Gastrocnemius medialis (tissue), 4 donors: ENCODE results near the gene ADORA2A. TPM values are rescaled to one million over a fixed set of nuclear protein-coding genes. Genes with fewer than 3 reads are reported as not detected.

ENCODE experiments used
- ATAC-seq, 2 donors: fragments of 150-250 bp; one replicate each; pipeline ENCODE4 v1.9.1; 2016
- DNase-seq, 2 donors: peaks; one replicate each; pipeline ENCODE4 v3.0.0-alpha.2; 2019
- H3K27ac ChIP-seq, 4 donors: fragments of 200-600 bp; sonication (generic); 1 replicate in 1 of 4; 2 replicates in 3 of 4; pipeline ENCODE4 v1.5.1; 2016 to 2018; ENCODE audit warnings: mild to moderate bottlenecking in 2 of 4, moderate library complexity in 1 of 4
- H3K27me3 ChIP-seq, 3 donors: fragments of 200-600 bp; sonication (generic) in 2 of 3; 1 replicate in 1 of 3; 2 replicates in 2 of 3; pipeline versions ENCODE4 v1.5.1 to v1.6.0; 2016 to 2019; ENCODE audit warnings: mild to moderate bottlenecking in 1 of 3, moderate library complexity in 1 of 3
- H3K36me3 ChIP-seq, 2 donors: fragments of 200-600 bp; sonication (generic) in 1 of 2; one replicate each; pipeline ENCODE4 v1.5.1; 2017 to 2018
- H3K4me1 ChIP-seq, 2 donors: fragments of 200-600 bp; sonication (generic) in 1 of 2; one replicate each; pipeline ENCODE4 v1.5.1; 2016 to 2017; ENCODE audit warnings: mild to moderate bottlenecking in 2 of 2
- H3K4me3 ChIP-seq, 4 donors: fragments of 200-600 bp; sonication (generic) in 3 of 4; 1 replicate in 1 of 4; 2 replicates in 3 of 4; pipeline ENCODE4 v1.5.1; 2016 to 2019; ENCODE audit warnings: mild to moderate bottlenecking in 2 of 4
- H3K9me3 ChIP-seq, 3 donors: fragments of 200-600 bp; sonication (generic) in 2 of 3; 1 replicate in 1 of 3; 2 replicates in 2 of 3; pipeline ENCODE4 v1.5.1; 2016 to 2019
- CTCF ChIP-seq, 5 experiments: fragments of 450-650 bp in 3 of 5; fragments of 200-600 bp in 2 of 5; sonication (generic) in 2 of 5; IDR thresholded peaks in 4 of 5; conservative IDR thresholded peaks in 1 of 5; 1 replicate in 4 of 5; 2 replicates in 1 of 5; pipeline ENCODE4 v1.5.1; 2016 to 2019; ENCODE audit warnings: antibody characterized with exemption in 5 of 5, mild to moderate bottlenecking in 3 of 5, moderate library complexity in 3 of 5
- POLR2A ChIP-seq, 2 donors: fragments of 450-650 bp; IDR thresholded peaks; one replicate each; pipeline ENCODE4 v1.6.1; 2017; ENCODE audit warnings: antibody characterized with exemption in 2 of 2, mild to moderate bottlenecking in 2 of 2, moderate library complexity in 2 of 2
- in situ Hi-C, 4 donors: fragments of 200-750 bp; cut with MboI; loops; one replicate each; pipeline versions ENCODE4 v1.15.0 to v1.8.0; 2017; ENCODE audit warnings: low sequenced_read_pairs in 4 of 4
- intact Hi-C: fragments of 100-400 bp; cut with DNase I; formaldehyde crosslinking; loops from one replicate; pipeline ENCODE4 v1.15.1; 2023; ENCODE audit warnings: low total_unique reads
- total RNA-seq, 4 donors: library from RNA; depleted of rRNA; stranded (reverse); fragments of >200 nt; gene quantifications; one replicate each; pipeline versions ENCODE4 v1.1.0 to v1.2.3, GENCODE V29; 2016

The ADORA2A gene
- total RNA-seq, 4 donors from 2014 or later, result 0.39 to 3.6 (median 1.2) TPM

GRCh38 chr22:24383061-24383460, 44.3 kb upstream of the ADORA2A start:
- DNase-seq, result no peak
- no peak for ATAC-seq
- Histone ChIP-seq H3K27me3 (no peaks in the 10 kb centered on the region), H3K36me3 (no peaks in the 10 kb centered on the region), H3K4me3 (no peak overlapping the region), H3K27ac (no peak overlapping the region), H3K4me1 (peaks cover 9 to 17% of the 10 kb centered on the region in 2 donors), H3K9me3 (no peaks in the 10 kb centered on the region)
- TF ChIP-seq POLR2A (IDR thresholded peaks at IDR 0.05) (no peak), CTCF (IDR thresholded peaks at IDR 0.05 in 4 of 5, conservative IDR thresholded peaks at IDR 0.05 in 1 of 5) (no peak)
- intact Hi-C loops (no loop called here), in situ Hi-C loops (no loop called here)

GRCh38 chr22:24384131-24384530, 43.3 kb upstream of the ADORA2A start:
- Histone ChIP-seq H3K27ac (no peak overlapping the region), H3K9me3 (no peaks in the 10 kb centered on the region), H3K27me3 (no peaks in the 10 kb centered on the region), H3K4me1 (peaks cover 12 to 20% of the 10 kb centered on the region in 2 donors), H3K4me3 (no peak overlapping the region), H3K36me3 (no peaks in the 10 kb centered on the region)
- DNase-seq, result no peak
- in situ Hi-C loops, result no loop called here
- TF ChIP-seq POLR2A (IDR thresholded peaks at IDR 0.05) (no peak), CTCF (IDR thresholded peaks at IDR 0.05 in 4 of 5, conservative IDR thresholded peaks at IDR 0.05 in 1 of 5) (no peak)
- intact Hi-C loops, result no loop called here
- no peak for ATAC-seq

- H3K4me3 ChIP-seq, result no peak overlapping the region
- no peaks in the 10 kb centered on the region for H3K36me3 ChIP-seq
- H3K27me3 ChIP-seq, result no peaks in the 10 kb centered on the region
- in situ Hi-C loops, result no loop called here
- DNase-seq (no peak), ATAC-seq (no peak)
- H3K9me3 ChIP-seq, result no peaks in the 10 kb centered on the region
- intact Hi-C loops, result no loop called here
- no peak overlapping the region for H3K27ac ChIP-seq
- peaks cover 27 to 32% of the 10 kb centered on the region in 2 donors for H3K4me1 ChIP-seq
- no peak for TF ChIP-seq POLR2A (IDR thresholded peaks at IDR 0.05)
These were observed 40.4 kb upstream of the ADORA2A start for GRCh38 chr22:24386937-24387471.

- Histone ChIP-seq H3K4me1 (peaks cover 33 to 47% of the 10 kb centered on the region in 2 donors), H3K27ac (peak overlapping the region; percentile 52 to 66 (median 56)), H3K27me3 (no peaks in the 10 kb centered on the region), H3K36me3 (no peaks in the 10 kb centered on the region), H3K9me3 (no peaks in the 10 kb centered on the region), H3K4me3 (no peak overlapping the region)
- intact Hi-C loops (no loop called here), in situ Hi-C loops (no loop called here)
- DNase-seq (no peak), ATAC-seq (no peak)
- TF ChIP-seq POLR2A (IDR thresholded peaks at IDR 0.05), result no peak
- no peak for TF ChIP-seq CTCF (IDR thresholded peaks at IDR 0.05 in 4 of 5, conservative IDR thresholded peaks at IDR 0.05 in 1 of 5)
These were observed 37.7 kb upstream of the ADORA2A start for GRCh38 chr22:24389680-24390079.

GRCh38 chr22:24390156-24390555, 37.2 kb upstream of the ADORA2A start:
- no peak for TF ChIP-seq CTCF (IDR thresholded peaks at IDR 0.05 in 4 of 5, conservative IDR thresholded peaks at IDR 0.05 in 1 of 5)
- TF ChIP-seq POLR2A (IDR thresholded peaks at IDR 0.05), result no peak
- Histone ChIP-seq H3K36me3 (no peaks in the 10 kb centered on the region), H3K9me3 (no peaks in the 10 kb centered on the region), H3K4me1 (peaks cover 33 to 47% of the 10 kb centered on the region in 2 donors), H3K27ac (peak overlapping the region; percentile 52 to 66 (median 56)), H3K27me3 (no peaks in the 10 kb centered on the region), H3K4me3 (no peak overlapping the region)
- ATAC-seq, result peak in 1 of 2 donors; percentile 38
- no peak for DNase-seq
- intact Hi-C loops (no loop called here), in situ Hi-C loops (no loop called here)
